ENCODE results near the gene OR6X1. TPM values are rescaled to one million over a fixed set of nuclear protein-coding genes. Genes with fewer than 3 reads are reported as not detected.

Gene OR6X1
- total RNA-seq, 1 experiment from 2014 or later = not detected

GRCh38 chr11:123773026-123773425, 18.7 kb upstream of the OR6X1 start:
- CTCF ChIA-PET = no interaction called here
- H3K4me1 ChIP-seq (ENCODE audit: control insufficient read depth, insufficient read depth, low read length) = no peaks in the 10 kb centered on the region
- H3K27me3 ChIP-seq (ENCODE audit: control insufficient read depth, insufficient read depth, low read length) = no peaks in the 10 kb centered on the region
- H3K36me3 ChIP-seq (ENCODE audit: control insufficient read depth, insufficient read depth, low read length) = no peaks in the 10 kb centered on the region
- in situ Hi-C loops (cut with HindIII; ENCODE audit: low pct_unique_long_range_greater_than_20kb, low sequenced_read_pairs) = no loop called here
- H3K4me3 ChIP-seq (ENCODE audit: low read depth in 2 of 2, low read length in 2 of 2) = no peak overlapping the region
- POLR2A ChIA-PET = no interaction called here
- BruUV-seq (replicated peaks) = no TSS peak
- H3K9me3 ChIP-seq (ENCODE audit: control insufficient read depth, insufficient read depth, low read depth, low read length) = no peaks in the 10 kb centered on the region
- no peak for DNase-seq (ENCODE audit: low read depth, low spot score)
- TF ChIP-seq CTCF (IDR thresholded peaks at IDR 0.05) (no peak), POLR2AphosphoS5 (IDR thresholded peaks at IDR 0.05; ENCODE audit: low read depth, low read length) (no peak), REST (IDR thresholded peaks at IDR 0.05; ENCODE audit: insufficient read depth in 1 of 2, low read depth in 2 of 2, low read length in 1 of 2) (no peak), SIN3A (IDR thresholded peaks at IDR 0.05; ENCODE audit: borderline replicate concordance, insufficient read depth, low read depth, low read length) (no peak), TCF7L2 (IDR thresholded peaks at IDR 0.05; ENCODE audit: low read depth, low read length) (no peak)
- no peak overlapping the region for H3K27ac ChIP-seq (ENCODE audit: low read length)
- intact Hi-C loops (cut with micrococcal nuclease; ENCODE audit: unreplicated experiment) = no loop called here
- no peak for ATAC-seq

GRCh38 chr11:123771664-123772063, 17.3 kb upstream of the OR6X1 start:
- no peak for ATAC-seq
- Histone ChIP-seq H3K4me1 (ENCODE audit: control insufficient read depth, insufficient read depth, low read length) (no peaks in the 10 kb centered on the region), H3K27ac (ENCODE audit: low read length) (no peak overlapping the region), H3K4me3 (ENCODE audit: low read depth in 2 of 2, low read length in 2 of 2) (no peak overlapping the region), H3K9me3 (ENCODE audit: control insufficient read depth, insufficient read depth, low read depth, low read length) (no peaks in the 10 kb centered on the region), H3K27me3 (ENCODE audit: control insufficient read depth, insufficient read depth, low read length) (no peaks in the 10 kb centered on the region), H3K36me3 (ENCODE audit: control insufficient read depth, insufficient read depth, low read length) (no peaks in the 10 kb centered on the region)
- intact Hi-C loops (cut with micrococcal nuclease; ENCODE audit: unreplicated experiment) (no loop called here), in situ Hi-C loops (cut with HindIII; ENCODE audit: low pct_unique_long_range_greater_than_20kb, low sequenced_read_pairs) (no loop called here)
- ChIA-PET CTCF (no interaction called here), POLR2A (no interaction called here)
- BruUV-seq (replicated peaks) = no TSS peak
- no peak for DNase-seq (ENCODE audit: low read depth, low spot score)
- TF ChIP-seq TCF7L2 (IDR thresholded peaks at IDR 0.05; ENCODE audit: low read depth, low read length) = no peak
- TF ChIP-seq CTCF (IDR thresholded peaks at IDR 0.05) = no peak
- TF ChIP-seq REST (IDR thresholded peaks at IDR 0.05; ENCODE audit: insufficient read depth in 1 of 2, low read depth in 2 of 2, low read length in 1 of 2) = no peak
- no peak for TF ChIP-seq POLR2AphosphoS5 (IDR thresholded peaks at IDR 0.05; ENCODE audit: low read depth, low read length)
- TF ChIP-seq SIN3A (IDR thresholded peaks at IDR 0.05; ENCODE audit: borderline replicate concordance, insufficient read depth, low read depth, low read length) = no peak

Data from Panc1 (cell line).